ENCODE data around the gene TNFSF18.

TNFSF18 gene

DNA sequence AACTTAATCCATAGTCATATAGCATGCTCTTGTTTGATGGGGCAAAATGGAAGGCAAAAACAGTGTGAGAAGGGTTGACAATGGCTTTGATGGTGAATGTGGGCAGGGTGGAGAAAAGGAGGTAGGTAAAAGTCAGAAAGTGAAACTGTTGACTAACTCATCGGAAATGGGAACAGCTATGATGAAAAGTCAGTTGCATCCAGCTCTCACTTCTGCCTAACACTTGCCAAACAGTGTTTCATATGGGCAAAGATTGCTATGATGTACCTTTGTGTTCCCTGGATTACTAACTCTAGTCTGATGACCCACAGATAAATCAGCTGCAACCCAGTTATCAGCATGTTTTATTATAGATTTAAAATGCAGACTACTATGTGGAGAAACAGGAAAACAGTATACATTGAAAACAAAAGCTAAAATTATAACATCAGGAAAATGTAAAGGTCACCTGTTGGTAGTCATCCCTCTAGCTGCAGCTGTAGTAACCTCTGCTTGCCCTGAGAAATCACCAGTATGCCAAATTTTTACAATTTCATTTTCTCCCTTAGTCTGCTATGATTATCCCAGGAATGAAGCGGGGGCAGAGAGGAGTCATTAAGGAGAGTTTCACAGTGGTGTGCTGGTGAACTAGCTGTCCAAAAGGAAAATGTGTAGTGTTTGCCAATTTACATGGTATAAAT, 11.7 kb downstream of the TNFSF18 start:
- no peak for DNase-seq

DNA sequence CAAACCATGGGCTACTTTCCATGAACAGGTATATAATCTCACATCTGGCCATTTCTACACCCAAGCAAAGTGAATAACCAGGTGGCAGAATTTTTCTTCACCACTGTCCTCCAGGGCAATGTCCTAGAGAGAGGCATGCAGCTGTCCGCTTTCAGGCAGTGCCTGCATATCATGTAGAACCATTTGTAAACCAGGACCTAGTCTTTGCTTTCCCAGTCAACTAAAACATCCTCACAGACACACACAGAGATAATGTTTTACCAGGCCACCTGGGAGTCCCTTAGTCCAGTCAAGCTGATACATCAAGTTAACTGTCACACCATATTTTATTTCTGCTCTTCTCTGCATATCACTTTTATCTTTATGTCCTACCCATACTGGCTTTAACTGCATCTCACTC, 26.2 kb downstream of the TNFSF18 start:
- no peak for DNase-seq

GRCh38 chr1:173023343-173023742, 27.4 kb downstream of the TNFSF18 start:
- no peak for DNase-seq

- DNase-seq = no peak
Measured at GRCh38 chr1:173020138-173020750, 30.5 kb downstream of the TNFSF18 start.

GRCh38 chr1:173017792-173018191, 32.9 kb downstream of the TNFSF18 start:
- no peak for DNase-seq

- DNase-seq = no peak
Measured at GRCh38 chr1:173016419-173016818, 34.3 kb downstream of the TNFSF18 start.

GRCh38 chr1:173015629-173016028, 35.1 kb downstream of the TNFSF18 start:
- DNase-seq = no peak

GRCh38 chr1:173014160-173014559, 36.6 kb downstream of the TNFSF18 start:
- DNase-seq = no peak

DNA sequence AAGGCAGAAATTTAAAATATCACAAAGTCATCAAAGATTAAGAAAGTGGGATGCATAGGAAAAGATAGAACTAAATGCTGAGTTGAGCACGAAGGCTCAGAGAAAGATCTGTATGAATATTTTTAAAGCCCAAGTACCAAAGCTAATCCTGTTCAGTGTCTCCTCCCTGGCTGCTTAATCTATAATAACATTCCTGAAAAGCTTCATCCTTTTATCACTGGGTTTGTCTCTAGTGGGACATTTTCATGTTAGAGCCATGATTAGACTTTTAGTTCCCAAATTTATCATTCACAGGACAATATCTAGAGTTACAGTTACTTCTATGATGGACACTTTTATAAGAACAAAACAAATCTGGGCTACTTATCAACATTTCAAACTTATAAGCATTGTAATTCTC, 38.6 kb downstream of the TNFSF18 start:
- DNase-seq = no peak

DNA sequence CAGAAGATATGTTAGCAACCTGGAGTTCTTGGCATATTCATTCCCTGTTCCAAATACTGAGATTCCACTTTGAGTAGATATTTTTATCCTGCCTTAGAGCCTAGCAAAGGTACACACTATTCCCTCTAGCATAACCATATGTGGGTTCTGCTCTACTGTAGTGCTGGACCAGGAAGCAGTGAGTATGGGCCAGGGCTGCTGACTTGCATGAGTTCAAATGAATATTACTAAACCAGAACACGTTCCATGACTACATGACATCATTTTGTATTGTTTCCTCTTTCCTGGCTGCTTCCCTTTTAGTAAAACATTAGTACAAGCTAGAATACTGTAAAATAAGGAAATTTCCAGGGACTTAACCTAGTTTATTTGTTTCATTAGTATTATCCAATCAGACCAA, 41.1 kb downstream of the TNFSF18 start:
- DNase-seq = no peak

DNA sequence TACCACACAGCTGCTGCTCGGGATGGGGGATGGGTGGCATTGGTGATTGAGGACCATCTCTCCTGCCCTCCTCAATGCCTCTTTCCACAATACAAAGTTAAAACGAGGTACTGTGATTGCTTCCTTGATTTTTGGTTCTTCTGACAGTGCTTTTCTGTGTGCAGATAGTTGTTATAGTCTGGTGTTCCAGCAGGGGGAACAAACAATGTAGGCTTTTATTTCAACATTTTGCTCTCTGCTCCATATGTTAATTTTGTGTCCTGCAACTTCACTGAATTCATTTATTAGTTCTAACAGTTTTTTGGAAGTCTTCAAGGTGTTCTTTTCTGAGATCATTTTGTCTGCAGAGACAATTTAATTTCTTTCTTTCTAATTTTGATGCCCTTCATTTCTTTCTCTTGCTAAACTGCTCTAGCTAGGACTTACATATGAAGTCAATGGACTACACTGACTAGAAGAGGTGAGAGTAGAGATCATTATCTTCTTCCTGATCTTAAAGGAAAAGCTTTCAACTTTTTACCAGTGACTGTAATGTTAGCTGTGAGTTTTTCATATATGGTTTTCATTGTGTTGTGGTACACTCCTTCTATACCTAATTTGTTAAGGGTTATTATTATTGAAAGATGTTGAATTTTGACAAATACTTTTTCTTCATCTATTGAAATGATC, 45.4 kb downstream of the TNFSF18 start:
- DNase-seq = no peak

DNA sequence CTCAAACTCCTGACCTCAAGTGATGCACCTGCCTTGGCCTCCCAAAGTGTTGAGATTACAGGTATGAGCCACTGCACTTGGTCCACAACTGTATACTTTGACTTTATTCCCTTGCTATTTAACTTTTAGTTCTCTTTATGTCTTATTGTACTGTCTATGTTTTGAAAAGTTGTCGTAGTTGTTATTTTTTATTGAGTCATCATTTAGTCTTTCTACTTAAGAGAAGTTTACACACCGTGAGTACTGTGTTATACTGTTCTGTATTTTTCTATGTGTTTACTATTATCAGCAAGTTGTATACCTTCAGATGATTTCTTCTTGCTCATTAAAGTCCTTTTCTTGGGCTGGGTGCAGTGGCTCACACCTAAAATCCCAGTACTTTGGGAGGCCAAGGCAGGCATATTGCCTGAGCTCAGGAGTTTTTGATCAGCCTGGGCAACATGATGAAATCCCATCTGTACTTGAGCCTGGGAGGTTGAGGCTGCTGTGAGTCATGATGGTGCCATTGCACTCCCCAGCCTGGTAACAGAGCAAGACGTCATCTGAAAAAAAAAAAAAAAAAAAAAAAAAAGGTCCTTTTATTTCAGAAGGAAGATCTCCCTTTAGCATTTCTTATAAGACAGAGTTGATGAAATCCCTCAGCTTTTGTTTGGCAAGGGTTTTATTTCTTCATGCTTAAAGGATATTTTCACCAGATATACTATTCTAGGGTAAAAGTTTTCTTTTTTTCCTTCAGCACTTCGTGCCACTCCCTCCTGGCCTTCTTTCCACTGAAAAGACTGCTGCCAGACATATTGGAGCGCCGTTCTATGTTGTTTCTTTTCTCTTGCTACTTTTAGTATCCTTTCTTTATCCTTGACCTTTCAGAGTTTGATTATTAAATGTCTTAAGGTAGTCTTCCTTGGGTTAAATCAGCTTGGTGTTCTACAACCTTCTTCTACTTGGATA, 47.6 kb downstream of the TNFSF18 start:
- DNase-seq = peak; percentile 18

GRCh38 chr1:172999349-172999748, 51.4 kb downstream of the TNFSF18 start:
- no peak for DNase-seq

GRCh38 chr1:172997941-172998361, 52.8 kb downstream of the TNFSF18 start:
- DNase-seq = no peak

DNA sequence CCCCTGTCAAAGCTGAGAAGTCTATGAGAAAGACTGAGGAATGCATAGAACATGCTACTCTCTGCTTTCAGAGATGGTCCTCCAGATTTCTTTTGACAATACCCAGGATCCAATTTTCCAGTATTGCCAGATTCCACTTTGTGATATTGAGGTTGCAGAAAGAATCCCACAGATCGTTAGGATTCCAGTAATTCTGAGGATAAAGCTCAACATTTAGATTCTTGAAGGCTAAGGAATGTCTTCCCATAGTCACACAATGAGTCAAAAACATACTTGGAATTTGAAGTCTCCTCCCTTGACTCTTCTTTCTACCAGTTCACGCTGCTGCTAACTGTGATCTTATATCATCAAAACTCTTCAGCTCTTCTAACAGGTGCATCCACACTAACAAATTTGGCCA, 57.1 kb downstream of the TNFSF18 start:
- DNase-seq = no peak

DNA sequence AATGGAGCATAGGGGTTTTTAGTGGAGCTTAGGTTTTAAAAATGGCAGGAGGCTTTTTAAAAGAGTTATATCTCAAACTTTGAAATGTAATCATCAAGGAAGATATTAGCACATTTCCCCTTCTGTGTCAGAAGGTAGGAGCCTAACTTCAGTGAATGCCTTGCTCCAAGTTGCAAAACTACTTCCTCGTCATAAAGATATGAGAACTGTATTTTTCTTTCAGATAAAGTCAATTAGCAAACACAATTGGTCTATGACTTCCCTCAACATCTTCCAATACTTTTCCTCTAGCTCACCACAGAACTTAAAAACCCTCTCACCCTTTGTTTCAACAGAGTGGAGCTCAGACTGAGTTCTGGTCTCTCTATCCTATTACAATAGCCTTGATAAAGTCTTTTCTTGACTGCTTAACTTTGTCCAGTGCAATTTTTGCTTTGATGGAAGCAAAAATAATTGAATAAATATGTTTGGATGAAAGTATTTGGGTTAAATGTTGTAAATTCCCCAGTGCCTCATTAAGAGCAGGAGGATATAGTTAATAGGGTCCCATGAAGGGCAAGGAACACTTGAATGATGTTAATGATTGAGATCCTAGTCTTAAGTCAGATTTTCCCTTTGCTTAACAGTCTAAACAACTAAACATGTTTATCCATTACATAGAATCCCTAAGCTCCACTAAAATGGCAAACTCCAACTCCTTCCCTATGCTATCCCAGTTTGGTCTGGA, 58.9 kb downstream of the TNFSF18 start:
- no peak for DNase-seq

GRCh38 chr1:172990598-172991215, 60.0 kb downstream of the TNFSF18 start:
- no peak for DNase-seq

Data from DMS53 (cell line).